Stimulated activated naive B cell treated with anti-CD40 and anti-IgM and Interleukin-4, amounts not matched to agents 10 μg/mL and 1 μg/mL and 100 μg/mL, for 72 hours (primary cell): Measurements from ENCODE around the gene FAM236C.
"Not testable (repeated sequence)": the region's sequence is repeated elsewhere in the genome, so short reads cannot be mapped to it uniquely, and the experiment has no call there.

Experiments
- ATAC-seq, 2 donors: fragments of 150-1000 bp; cut with Tn5 transposase; replicated peaks; 2 replicates each; pipeline ENCODE4 v1.10.0; 2021; ENCODE audit warnings: moderate library complexity in 1 of 2
- DNase-seq: peaks from one replicate; pipeline ENCODE4 v3.0.0; 2021
- H3K27ac Mint-ChIP-seq: one replicate; pipeline ENCODE4 v1.8.0; 2022; ENCODE audit warnings: mild to moderate bottlenecking, mixed read lengths
- H3K27me3 Mint-ChIP-seq, 2 donors: one replicate each; pipeline ENCODE4 v1.8.0; 2022; ENCODE audit warnings: mixed read lengths in 2 of 2
- H3K36me3 Mint-ChIP-seq, 2 donors: one replicate each; pipeline ENCODE4 v1.8.0; 2022; ENCODE audit warnings: mixed read lengths in 2 of 2, mild to moderate bottlenecking in 1 of 2
- H3K4me1 Mint-ChIP-seq, 2 donors: one replicate each; pipeline ENCODE4 v1.8.0; 2022; ENCODE audit warnings: mixed read lengths in 2 of 2, mild to moderate bottlenecking in 1 of 2
- H3K4me3 Mint-ChIP-seq, 2 donors: one replicate each; pipeline ENCODE4 v1.8.0; 2022; ENCODE audit warnings: mild to moderate bottlenecking in 2 of 2, mixed read lengths in 2 of 2, moderate library complexity in 1 of 2
- H3K9me3 Mint-ChIP-seq, 2 donors: one replicate each; pipeline ENCODE4 v1.8.0; 2022; ENCODE audit warnings: mixed read lengths in 2 of 2, mild to moderate bottlenecking in 1 of 2

The FAM236C gene

DNA sequence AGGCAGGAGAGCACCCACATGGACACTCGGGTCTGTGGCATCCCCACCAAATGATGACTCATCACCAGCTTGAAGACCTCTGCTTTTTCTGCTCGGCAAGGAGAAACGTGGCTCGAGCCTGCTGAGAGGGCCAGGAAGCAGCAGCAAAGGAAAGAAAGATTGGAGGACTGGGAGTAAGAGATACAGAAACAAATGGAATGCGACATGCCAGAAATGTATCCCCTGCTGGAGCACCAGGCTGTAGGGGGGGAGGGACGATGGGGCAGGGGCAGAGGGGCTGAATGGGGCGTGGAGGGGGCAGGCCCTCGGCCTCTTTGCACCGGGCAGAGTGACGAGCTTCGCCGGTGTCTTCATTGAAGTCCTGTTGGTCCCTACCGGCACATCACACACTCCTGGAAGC is at the start of gene FAM236C:
Gene FAM236C, plus strand, starts transcription at position 301 of the 400 bp plus-strand sequence. CDS start 100 bp downstream, outside the sequence.
- ATAC-seq, DNase-seq, H3K4me3 Mint-ChIP-seq, H3K9me3 Mint-ChIP-seq, H3K27me3 Mint-ChIP-seq, H3K4me1 Mint-ChIP-seq, H3K27ac Mint-ChIP-seq, H3K36me3 Mint-ChIP-seq: not testable (repeated sequence)

DNA sequence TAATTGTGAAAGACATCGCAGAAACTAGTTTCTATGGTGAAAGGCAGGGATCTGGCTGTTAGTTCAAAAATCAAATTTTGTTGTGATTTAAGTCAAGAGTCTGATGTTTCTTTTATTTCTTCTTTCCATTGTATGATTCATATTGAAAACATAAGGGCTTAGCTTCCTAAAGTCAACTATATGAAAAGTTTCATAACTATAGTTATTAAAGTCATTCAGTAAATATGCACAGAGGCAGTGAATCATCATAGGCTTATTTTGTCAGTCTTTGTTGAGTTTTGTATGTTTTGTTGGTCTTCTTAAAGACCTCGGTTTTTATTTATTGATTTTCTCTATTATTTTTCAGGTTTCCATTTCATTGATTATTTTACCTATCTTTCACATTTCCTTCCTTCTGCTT is 29.5 kb upstream of the FAM236C start:
- ATAC-seq, H3K27me3 Mint-ChIP-seq, DNase-seq, H3K36me3 Mint-ChIP-seq, H3K9me3 Mint-ChIP-seq, H3K4me1 Mint-ChIP-seq, H3K27ac Mint-ChIP-seq, H3K4me3 Mint-ChIP-seq: not testable (repeated sequence)

DNA sequence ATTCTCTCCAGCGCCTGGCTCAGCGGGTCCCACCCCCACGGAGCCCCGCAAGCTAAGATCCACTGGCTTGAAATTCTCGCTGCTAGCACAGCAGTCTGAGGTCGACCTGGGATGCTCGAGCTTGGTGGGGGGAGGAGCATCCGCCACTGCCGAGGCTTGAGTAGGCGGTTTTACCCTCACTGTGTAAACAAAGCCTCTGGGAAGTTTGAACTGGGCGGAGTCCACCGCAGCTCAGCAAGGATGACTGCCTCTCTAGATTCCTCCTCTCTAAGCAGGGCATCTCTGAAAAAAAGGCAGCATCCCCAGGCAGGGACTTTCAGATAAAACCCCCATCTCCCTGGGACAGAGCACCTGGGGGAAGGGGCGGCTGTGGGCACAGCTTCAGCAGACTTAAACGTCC is 22.7 kb upstream of the FAM236C start:
- H3K4me3 Mint-ChIP-seq, H3K36me3 Mint-ChIP-seq, H3K4me1 Mint-ChIP-seq, DNase-seq, H3K9me3 Mint-ChIP-seq, H3K27me3 Mint-ChIP-seq, H3K27ac Mint-ChIP-seq, ATAC-seq: not testable (repeated sequence)

DNA sequence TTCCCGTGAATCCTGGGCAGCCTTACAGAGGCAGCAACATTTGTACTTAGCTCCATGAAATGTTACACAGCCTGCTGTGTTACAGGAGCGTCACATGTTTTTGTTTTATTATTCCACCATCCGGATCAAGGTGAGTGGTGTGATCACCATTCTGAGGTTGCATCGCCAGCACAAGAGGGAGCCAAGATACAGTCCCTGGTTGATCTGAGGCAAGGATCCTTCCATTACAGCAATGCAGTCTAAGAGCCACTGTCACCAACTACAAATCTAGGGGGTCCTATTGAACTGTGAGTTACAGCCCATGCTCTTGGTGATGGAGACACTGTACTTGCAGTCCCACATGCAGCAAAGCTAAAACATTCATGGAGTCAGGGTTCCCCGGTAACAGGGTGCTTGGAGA is 3.7 kb downstream of the FAM236C start:
- H3K9me3 Mint-ChIP-seq, H3K4me1 Mint-ChIP-seq, H3K27ac Mint-ChIP-seq, H3K27me3 Mint-ChIP-seq, H3K4me3 Mint-ChIP-seq, H3K36me3 Mint-ChIP-seq, DNase-seq, ATAC-seq: not testable (repeated sequence)

DNA sequence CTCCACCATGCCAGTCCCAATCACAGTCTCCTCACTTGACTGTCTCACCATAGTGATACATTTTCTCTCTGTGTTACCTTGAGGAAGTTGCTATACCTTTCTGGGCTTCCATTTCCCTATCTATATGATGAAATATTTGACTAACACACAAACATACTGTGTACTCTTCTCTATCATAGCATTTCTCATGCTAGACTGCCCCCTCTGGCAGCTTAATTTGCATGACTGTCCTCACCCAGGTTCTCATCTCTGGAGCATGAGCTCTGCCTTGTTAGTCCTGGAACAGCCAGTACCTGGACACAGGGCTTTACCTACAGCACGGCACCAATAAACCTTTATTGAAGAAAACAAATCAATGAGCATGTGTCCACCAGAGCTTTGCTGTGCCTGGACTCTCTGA is 19.9 kb downstream of the FAM236C start:
- H3K4me3 Mint-ChIP-seq, H3K27me3 Mint-ChIP-seq, H3K36me3 Mint-ChIP-seq, DNase-seq, H3K9me3 Mint-ChIP-seq, H3K27ac Mint-ChIP-seq, H3K4me1 Mint-ChIP-seq: not testable (repeated sequence)
- ATAC-seq, result peak in 1 of 2 donors; percentile 39

DNA sequence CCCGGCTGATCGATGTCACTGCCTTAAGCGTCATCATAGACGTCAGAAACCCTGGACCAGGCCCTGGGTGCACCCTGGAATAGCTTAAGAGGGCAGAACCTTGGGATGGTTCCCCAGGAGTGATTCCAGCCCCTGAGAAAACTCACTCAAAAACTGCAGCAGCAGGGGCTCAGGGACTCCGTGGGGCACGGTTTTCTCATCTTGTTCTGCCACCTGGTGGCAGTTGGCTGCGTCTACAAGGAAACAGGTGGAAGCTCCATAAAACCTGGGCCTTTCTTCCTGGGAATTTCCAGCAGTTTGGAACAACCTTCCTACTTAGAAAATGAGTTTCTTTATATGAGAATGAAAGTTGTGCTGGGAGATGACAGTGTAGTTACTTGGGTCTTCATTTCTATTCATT is 24.0 kb downstream of the FAM236C start:
- H3K9me3 Mint-ChIP-seq, H3K27ac Mint-ChIP-seq, H3K27me3 Mint-ChIP-seq, ATAC-seq, DNase-seq, H3K4me3 Mint-ChIP-seq, H3K4me1 Mint-ChIP-seq, H3K36me3 Mint-ChIP-seq: not testable (repeated sequence)

DNA sequence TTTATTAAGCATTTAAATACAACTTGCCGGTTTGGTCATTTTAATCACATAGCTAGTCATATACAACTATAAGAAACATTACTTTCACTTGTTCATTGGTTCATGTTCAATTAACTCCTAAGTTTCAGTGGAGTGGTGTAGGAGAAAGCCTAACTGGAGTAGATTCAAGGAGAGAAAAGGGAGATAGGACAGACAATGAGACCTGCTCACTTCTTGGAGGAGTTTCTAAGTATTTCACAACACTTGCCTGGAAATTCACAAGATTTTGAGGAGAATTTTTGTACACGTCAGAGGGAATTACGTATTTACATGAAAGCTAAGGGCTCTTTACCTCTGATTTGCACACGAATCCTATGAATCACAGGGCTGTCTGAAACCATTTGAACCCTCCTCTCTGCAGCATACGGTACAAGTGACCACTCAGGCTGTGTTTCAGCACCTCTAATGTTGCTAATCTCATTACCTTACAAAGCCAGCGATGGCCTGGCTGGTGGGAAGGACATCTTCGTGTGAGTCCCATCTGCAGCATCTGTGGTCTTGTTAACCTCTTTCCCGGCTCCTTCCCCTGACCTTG is 24.6 kb downstream of the FAM236C start:
- not testable (repeated sequence) for H3K4me3 Mint-ChIP-seq, H3K27ac Mint-ChIP-seq, H3K27me3 Mint-ChIP-seq

DNA sequence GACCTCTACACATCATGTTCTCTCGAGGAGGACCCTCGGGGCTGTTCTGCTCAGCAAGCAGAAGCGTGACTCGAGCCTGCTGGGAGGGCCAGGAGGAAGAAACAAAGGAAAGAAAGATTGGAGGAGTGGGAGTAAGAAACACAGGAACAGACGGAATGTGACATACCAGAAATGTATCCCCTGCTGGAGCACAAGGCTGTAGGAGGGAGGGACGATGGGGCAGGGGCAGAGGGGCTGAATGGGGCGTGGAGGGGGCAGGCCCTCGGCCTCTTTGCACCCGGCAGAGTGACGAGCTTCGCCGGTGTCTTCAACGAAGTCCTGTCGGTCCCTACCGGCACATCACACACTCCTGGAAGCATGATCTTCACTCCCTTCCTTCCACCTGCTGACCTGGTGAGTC is 25.5 kb downstream of the FAM236C start, which contains the start of gene FAM236A:
Gene FAM236A, plus strand, starts transcription at position 301 of the 400 bp plus-strand sequence. Its CDS starts 57 bp downstream, at position 358.
- not testable (repeated sequence) for DNase-seq, H3K27ac Mint-ChIP-seq, H3K4me1 Mint-ChIP-seq, H3K9me3 Mint-ChIP-seq, H3K36me3 Mint-ChIP-seq, H3K4me3 Mint-ChIP-seq, ATAC-seq, H3K27me3 Mint-ChIP-seq

More for the DNA sequence above, 24.6 kb downstream of the FAM236C start:
- H3K36me3 Mint-ChIP-seq, ATAC-seq, H3K9me3 Mint-ChIP-seq, H3K4me1 Mint-ChIP-seq, DNase-seq: not testable (repeated sequence)

DNA sequence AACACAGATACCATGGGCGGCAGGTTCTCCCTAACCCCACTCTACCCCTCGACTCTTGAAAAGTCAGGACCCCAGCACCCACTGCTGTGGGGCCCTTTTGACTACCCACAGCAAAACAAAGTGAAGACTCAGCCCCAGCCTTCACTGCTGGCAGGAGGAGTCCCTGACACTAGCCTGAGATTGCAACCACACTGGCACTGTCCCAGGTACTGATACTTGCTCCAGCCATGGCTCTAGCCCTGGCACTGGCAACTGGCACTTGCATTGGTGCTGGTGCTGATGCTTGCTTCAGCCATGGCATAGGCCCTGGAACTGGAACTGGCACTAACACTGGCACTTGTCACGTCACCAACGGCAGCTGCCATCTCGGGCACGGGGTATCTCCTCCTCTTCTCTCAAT is 29.9 kb downstream of the FAM236C start:
- H3K36me3 Mint-ChIP-seq, H3K4me3 Mint-ChIP-seq, H3K9me3 Mint-ChIP-seq, H3K27ac Mint-ChIP-seq, ATAC-seq, DNase-seq, H3K4me1 Mint-ChIP-seq, H3K27me3 Mint-ChIP-seq: not testable (repeated sequence)

DNA sequence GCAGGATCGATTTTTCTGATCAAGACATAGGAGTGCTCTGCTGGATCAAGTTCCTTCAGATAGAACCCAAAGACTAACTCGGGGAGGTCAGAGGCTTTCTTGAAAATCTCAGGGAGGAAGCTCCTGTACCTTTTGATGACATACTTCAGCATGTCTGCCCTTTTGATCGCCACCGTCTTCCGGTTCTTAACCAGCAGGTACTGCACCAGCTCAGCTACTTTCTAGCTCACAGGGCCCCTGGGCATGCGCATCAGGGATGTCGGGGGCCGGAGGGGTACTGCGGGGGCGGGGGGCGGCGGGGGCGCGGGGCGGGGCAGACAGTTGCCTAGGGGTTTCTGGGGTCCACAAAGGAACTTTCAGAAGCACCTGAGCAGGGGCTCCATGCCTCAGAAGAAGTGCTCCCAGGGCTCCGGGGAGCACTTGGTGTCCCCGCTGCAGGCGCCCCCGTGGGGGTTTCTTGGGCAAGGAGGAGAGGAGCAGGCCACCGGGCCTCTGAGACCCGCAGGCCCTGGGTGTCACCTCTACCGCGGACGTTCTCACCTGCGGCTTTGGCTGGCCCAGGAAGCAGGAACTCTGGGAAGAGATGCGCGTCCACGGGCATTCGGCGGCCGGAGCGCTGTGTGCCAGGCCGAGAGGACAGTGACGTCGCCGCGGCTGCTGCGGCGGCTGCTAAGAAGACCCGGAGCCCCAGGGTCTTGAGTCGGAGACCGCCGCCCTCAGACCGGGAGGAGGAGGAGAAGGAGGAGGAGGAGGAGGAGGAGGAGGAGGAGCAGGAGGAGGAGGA is 30.8 kb downstream of the FAM236C start:
- H3K4me3 Mint-ChIP-seq, DNase-seq, H3K36me3 Mint-ChIP-seq, H3K27me3 Mint-ChIP-seq, H3K27ac Mint-ChIP-seq, H3K9me3 Mint-ChIP-seq, H3K4me1 Mint-ChIP-seq: not testable (repeated sequence)
- ATAC-seq, result peak; percentile 87 to 88

DNA sequence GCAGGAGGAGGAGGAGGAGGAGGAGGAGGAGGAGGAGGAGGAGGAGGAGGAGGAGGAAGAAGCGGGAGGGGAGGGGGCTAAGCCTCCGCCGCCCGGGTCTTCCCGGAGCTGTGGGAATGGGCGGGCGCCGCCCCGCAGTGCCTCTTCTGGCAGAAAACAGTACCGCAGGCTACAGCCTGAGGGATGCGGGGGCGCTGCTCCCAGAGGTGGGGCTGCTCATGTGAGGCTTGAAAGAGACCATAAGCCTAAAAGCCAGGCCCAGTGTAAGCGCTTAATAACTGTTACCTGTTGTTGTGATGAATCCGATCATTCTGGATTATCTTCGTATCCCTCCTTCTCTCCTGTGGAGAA is 31.4 kb downstream of the FAM236C start, which contains the start of gene DMRTC1:
Gene DMRTC1, minus strand, starts transcription at position 19 of the 351 bp plus-strand sequence. CDS start 68,143 bp downstream, outside the sequence.
- not testable (repeated sequence) for H3K4me3 Mint-ChIP-seq, DNase-seq, H3K27ac Mint-ChIP-seq, H3K4me1 Mint-ChIP-seq, H3K9me3 Mint-ChIP-seq, H3K27me3 Mint-ChIP-seq, H3K36me3 Mint-ChIP-seq
- peak; percentile 81 to 85 for ATAC-seq

DNA sequence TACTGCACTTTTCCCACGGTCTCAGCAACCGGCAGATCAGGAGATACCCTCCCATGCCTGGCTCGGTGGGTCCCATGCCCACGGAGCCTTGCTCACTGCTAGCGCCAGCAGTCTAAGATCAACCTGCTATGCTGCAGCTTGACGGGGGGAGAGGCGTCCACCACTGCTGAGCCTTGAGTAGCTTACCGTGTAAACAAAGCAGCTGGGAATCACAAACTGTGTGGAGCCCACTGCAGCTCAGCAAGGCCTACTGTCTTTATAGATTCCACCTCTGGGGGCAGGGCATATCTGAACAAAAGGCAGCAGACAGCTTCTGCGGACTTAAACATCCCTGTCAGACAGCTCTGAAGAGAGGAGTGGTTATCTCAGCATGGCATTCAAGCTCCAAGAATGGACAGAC is 47.6 kb downstream of the FAM236C start:
- not testable (repeated sequence) for H3K4me3 Mint-ChIP-seq, H3K9me3 Mint-ChIP-seq, ATAC-seq, DNase-seq, H3K27me3 Mint-ChIP-seq, H3K36me3 Mint-ChIP-seq, H3K4me1 Mint-ChIP-seq, H3K27ac Mint-ChIP-seq
